Measurements from ENCODE around the gene NPR2. TPM values are rescaled to one million over a fixed set of nuclear protein-coding genes. Genes with fewer than 3 reads are reported as not detected.

NPR2 gene
- total RNA-seq, 1 experiment from 2014 or later: 18.8 TPM

DNA sequence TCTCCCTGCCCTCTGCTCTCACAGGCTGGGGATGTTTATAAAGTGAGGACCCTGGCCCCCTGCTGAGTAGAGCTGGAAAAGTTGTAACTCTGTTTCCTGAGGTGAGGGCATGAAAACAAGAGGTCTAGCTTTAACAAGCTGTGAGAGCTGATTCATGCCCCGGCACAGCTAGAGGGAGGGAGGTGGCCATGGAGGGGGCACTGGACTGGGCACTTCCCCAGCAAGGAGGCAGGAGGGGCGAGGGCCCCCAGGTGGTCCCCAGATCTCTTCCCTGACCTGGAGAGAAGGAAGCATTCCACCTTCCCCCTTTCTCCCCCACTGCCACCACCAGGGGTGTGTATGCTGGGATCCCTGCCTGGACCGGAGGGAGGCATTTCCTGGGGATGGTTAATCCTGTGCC lies 37.1 kb upstream of the NPR2 start, which contains the start of gene MSMP:
MSMP (minus strand) TSS at position 13 of the 400 bp plus-strand sequence. CDS start 147 bp downstream, outside the sequence.
- POLR2A ChIA-PET: interaction anchor here (1.2 kb wide), 1 partner anchor 22 kb away, joined by 4 read pairs; the partner anchor contains the start of genes CREB3 and TLN1
- CTCF ChIA-PET: no interaction called here
- RAD21 ChIA-PET (ENCODE audit: low non-redundant PET in 1 of 2, low total read pairs in 2 of 2, uncharacterized antibody in 2 of 2, unreplicated experiment in 2 of 2): no interaction called here
- Histone ChIP-seq H3K27ac (ENCODE audit: low read depth, low read length) (no peak within 1 kb of the TSS), H3K4me3 (replicated peaks in 1 of 2; ENCODE audit: low read depth in 1 of 2, low read length in 2 of 2) (no peak within 1 kb of the TSS), H3K4me1 (ENCODE audit: control insufficient read depth in 1 of 2, insufficient read depth in 2 of 2, low read length in 2 of 2) (peaks cover 13 to 28% of the 10 kb centered on the region in 2 experiments), H2AFZ (ENCODE audit: low read depth, low read length, poor library complexity, severe bottlenecking) (no peak within 1 kb of the TSS), H3K9me3 (ENCODE audit: control insufficient read depth in 1 of 2, insufficient read depth in 1 of 2, low read depth in 1 of 2, low read length in 2 of 2) (no peaks in the 10 kb centered on the region), H4K20me1 (ENCODE audit: insufficient read depth) (no peaks in the 10 kb centered on the region), H3K9me2 (ENCODE audit: insufficient read depth) (no peaks in the 10 kb centered on the region), H3K4me2 (ENCODE audit: low read length) (no peak within 1 kb of the TSS), H3K9ac (ENCODE audit: low read length) (no peak within 1 kb of the TSS), H3K27me3 (ENCODE audit: insufficient read depth, low read length) (no peaks in the 10 kb centered on the region), H3K36me3 (ENCODE audit: control insufficient read depth in 1 of 2, insufficient read depth in 2 of 2, low read length in 2 of 2) (peaks cover 18 to 24% of the 10 kb centered on the region in 2 experiments; a peak in 3 of 4 replicates), H3K79me2 (ENCODE audit: insufficient read depth, low read length) (peaks cover 32% of the 10 kb centered on the region)
- DNase-seq (ENCODE audit: low read depth, low spot score) (no peak), ATAC-seq (no peak)
- BruUV-seq (replicated peaks): no TSS peak
- TF ChIP-seq CEBPB (IDR thresholded peaks at IDR 0.05; ENCODE audit: low read depth) (no peak), SIN3A (IDR thresholded peaks at IDR 0.05; ENCODE audit: low read depth) (no peak), YY1 (IDR thresholded peaks at IDR 0.05; ENCODE audit: extremely low read depth, insufficient replicate concordance, low read depth, low read length) (no peak), MAX (IDR thresholded peaks at IDR 0.05) (no peak), EGR1 (IDR thresholded peaks at IDR 0.05; ENCODE audit: low read depth) (no peak), EZH2phosphoT487 (IDR thresholded peaks at IDR 0.05; ENCODE audit: borderline replicate concordance) (no peak), TCF7L2 (IDR thresholded peaks at IDR 0.05; ENCODE audit: borderline replicate concordance, extremely low read depth, insufficient read depth, insufficient read length) (no peak), EZH2 (IDR thresholded peaks at IDR 0.05) (no peak)
- intact Hi-C loops (cut with micrococcal nuclease): no loop called here

DNA sequence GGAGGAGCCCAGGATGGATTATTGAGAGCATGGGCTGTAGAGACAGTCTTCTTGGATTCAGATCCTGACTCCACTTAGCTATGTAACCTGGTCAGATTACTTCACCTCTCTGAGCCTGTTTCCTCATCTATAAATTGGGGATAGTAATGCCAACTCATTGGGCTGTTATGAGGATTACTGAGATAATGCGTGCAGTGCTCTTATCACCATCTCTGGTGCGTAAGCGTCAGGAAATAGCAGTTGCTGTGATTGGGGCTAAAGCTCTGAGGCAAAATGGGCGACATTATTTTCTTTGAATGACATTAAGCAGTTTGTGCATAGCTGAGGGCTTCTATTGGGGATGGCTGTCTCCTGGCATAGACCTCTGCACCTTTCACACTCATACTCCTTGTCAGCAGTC lies 36.3 kb upstream of the NPR2 start:
- TF ChIP-seq ZFX (IDR thresholded peaks at IDR 0.05) (no peak), CTCF (IDR thresholded peaks at IDR 0.05 in 2 of 3, conservative IDR thresholded peaks at IDR 0.05 in 1 of 3; ENCODE audit: borderline replicate concordance in 1 of 3, insufficient read depth in 1 of 3, low read depth in 2 of 3, low read length in 2 of 3) (no peak)
- peaks cover 18 to 24% of the 10 kb centered on the region in 2 experiments; a peak in 3 of 4 replicates for H3K36me3 ChIP-seq (ENCODE audit: control insufficient read depth in 1 of 2, insufficient read depth in 2 of 2, low read length in 2 of 2)
- H3K9ac ChIP-seq (ENCODE audit: low read length): no peak overlapping the region
- peaks cover 11 to 24% of the 10 kb centered on the region in 2 experiments for H3K4me1 ChIP-seq (ENCODE audit: control insufficient read depth in 1 of 2, insufficient read depth in 2 of 2, low read length in 2 of 2)
- no peaks in the 10 kb centered on the region for H4K20me1 ChIP-seq (ENCODE audit: insufficient read depth)
- H3K9me3 ChIP-seq (ENCODE audit: control insufficient read depth in 1 of 2, insufficient read depth in 1 of 2, low read depth in 1 of 2, low read length in 2 of 2): no peaks in the 10 kb centered on the region
- H3K79me2 ChIP-seq (ENCODE audit: insufficient read depth, low read length): peaks cover 32% of the 10 kb centered on the region
- ATAC-seq: no peak
- H3K4me3 ChIP-seq (replicated peaks in 1 of 2; ENCODE audit: low read depth in 1 of 2, low read length in 2 of 2): no peak overlapping the region
- intact Hi-C loops (cut with micrococcal nuclease): no loop called here
- DNase-seq (ENCODE audit: low read depth, low spot score): no peak
- no peak overlapping the region for H3K27ac ChIP-seq (ENCODE audit: low read depth, low read length)
- no peaks in the 10 kb centered on the region for H3K9me2 ChIP-seq (ENCODE audit: insufficient read depth)
- RAD21 ChIA-PET (ENCODE audit: low non-redundant PET in 1 of 2, low total read pairs in 2 of 2, uncharacterized antibody in 2 of 2, unreplicated experiment in 2 of 2): no interaction called here
- no peaks in the 10 kb centered on the region for H3K27me3 ChIP-seq (ENCODE audit: insufficient read depth, low read length)
- no peak overlapping the region for H3K4me2 ChIP-seq (ENCODE audit: low read length)
- no TSS peak for BruUV-seq (replicated peaks)
- CTCF ChIA-PET: no interaction called here
- H2AFZ ChIP-seq (ENCODE audit: low read depth, low read length, poor library complexity, severe bottlenecking): no peak overlapping the region
- POLR2A ChIA-PET: no interaction called here
